GM12875 (cell line): Measurements from ENCODE around the gene TNFAIP8L3.
"Not testable (repeated sequence)": the region's sequence is repeated elsewhere in the genome, so short reads cannot be mapped to it uniquely, and the experiment has no call there.

ENCODE experiments used
- H3K4me3 ChIP-seq: one replicate; pipeline ENCODE4 v1.5.1; 2011; ENCODE audit warnings: low read depth, low read length, control low read depth
- CTCF ChIP-seq: IDR thresholded peaks from 2 replicates; pipeline ENCODE4 v1.5.1; 2011; ENCODE audit warnings: low read depth, mild to moderate bottlenecking, control low read depth, inconsistent platforms, low read length, moderate library complexity, borderline replicate concordance; ENCODE audit not compliant: insufficient read depth

Gene TNFAIP8L3

GRCh38 chr15:51046016-51046415 lies 48.7 kb downstream of the TNFAIP8L3 start:
- no peak overlapping the region for H3K4me3 ChIP-seq
- no peak for TF ChIP-seq CTCF

- no peak overlapping the region for H3K4me3 ChIP-seq
- no peak for TF ChIP-seq CTCF
These were observed 50.5 kb downstream of the TNFAIP8L3 start for GRCh38 chr15:51044037-51044727.

GRCh38 chr15:51038974-51039319 lies 55.8 kb downstream of the TNFAIP8L3 start:
- TF ChIP-seq CTCF, result no peak
- H3K4me3 ChIP-seq, result no peak overlapping the region

- H3K4me3 ChIP-seq, result no peak overlapping the region
- no peak for TF ChIP-seq CTCF
These were observed 56.3 kb downstream of the TNFAIP8L3 start for GRCh38 chr15:51038162-51038973.

GRCh38 chr15:51037474-51037873 lies 57.2 kb downstream of the TNFAIP8L3 start:
- not testable (repeated sequence) for H3K4me3 ChIP-seq

- no peak for TF ChIP-seq CTCF
- no peak overlapping the region for H3K4me3 ChIP-seq
These were observed 63.9 kb downstream of the TNFAIP8L3 start for GRCh38 chr15:51030649-51031316.

- no peak for TF ChIP-seq CTCF
- no peak overlapping the region for H3K4me3 ChIP-seq
These were observed 69.3 kb downstream of the TNFAIP8L3 start for GRCh38 chr15:51025454-51025846.
